GM12878 (cell line): ENCODE data around the gene SPEG. TPM values are rescaled to one million over a fixed set of nuclear protein-coding genes. Genes with fewer than 3 reads are reported as not detected.

Source experiments
- ATAC-seq: fragments of 200-7000 bp; cut with Tn5 transposase; 3 replicates; pipeline ENCODE4 v1.9.1; 2020; ENCODE audit warnings: mild to moderate bottlenecking, moderate library complexity
- BruUV-seq: library from RNA; stranded (reverse); fragments of 400-500 nt; replicated peaks from 2 replicates; lab custom pipeline; 2021; lab: Mats Ljungman, UMichigan
- CTCF ChIA-PET: fragments of 300-600 bp; sonication (Branson Sonifier 250); formaldehyde crosslinking; extraction: SDS; loops from one replicate; lab custom pipeline; 2021; ENCODE audit warnings: inconsistent platforms; lab: Yijun Ruan, JAX
- POLR2A ChIA-PET: fragments of 350-600 bp; formaldehyde crosslinking; extraction: SDS; loops from one replicate; lab custom pipeline; 2021; ENCODE audit warnings: inconsistent platforms; lab: Charles Lee
- RAD21 ChIA-PET: fragments of 300-600 bp; sonication (Branson Sonifier 250); formaldehyde crosslinking; loops from one replicate; lab custom pipeline; 2023; ENCODE audit warnings: antibody characterized with exemption; ENCODE audit not compliant: unreplicated experiment; lab: Charles Lee
- SMC1A ChIA-PET: fragments of 300-600 bp; sonication (Branson Sonifier 250); formaldehyde crosslinking; loops from one replicate; lab custom pipeline; 2023; ENCODE audit not compliant: unreplicated experiment, uncharacterized antibody; lab: Charles Lee
- DNase-seq: peaks from one replicate; pipeline ENCODE4 v3.0.0-alpha.2; 2011; ENCODE audit warnings: low read depth, low spot score
- FAIRE-seq: peaks from 3 replicates; lab custom pipeline; 2011; peaks lifted over from hg19 to GRCh38; lab: Jason Lieb, UNC
- H2AFZ ChIP-seq: 2 replicates; pipeline ENCODE4 v1.6.0; 2011; ENCODE audit warnings: low read depth, low read length, control low read depth; ENCODE audit not compliant: control insufficient read depth
- H3K27ac ChIP-seq: 2 replicates; pipeline ENCODE4 v1.5.1; 2011; ENCODE audit warnings: control low read depth; ENCODE audit not compliant: control insufficient read depth, insufficient read depth
- H3K27me3 ChIP-seq, 2 experiments: replicated peaks in 1 of 2; 2 replicates each; pipeline versions ENCODE4 v1.6.0 to v1.6.1; 2011; ENCODE audit warnings: low read length in 1 of 2; ENCODE audit not compliant: control insufficient read depth in 2 of 2, insufficient read depth in 2 of 2
- H3K36me3 ChIP-seq, 2 experiments: 2 replicates each; pipeline ENCODE4 v1.5.1; 2011; ENCODE audit warnings: low read length in 1 of 2; ENCODE audit not compliant: control insufficient read depth in 2 of 2, insufficient read depth in 2 of 2
- H3K4me1 ChIP-seq: 2 replicates; pipeline ENCODE4 v1.6.1; 2011; ENCODE audit warnings: mild to moderate bottlenecking, low read length, moderate library complexity, mixed read lengths; ENCODE audit not compliant: control insufficient read depth, insufficient read depth
- H3K4me2 ChIP-seq: 2 replicates; pipeline ENCODE4 v1.6.0; 2011; ENCODE audit warnings: control low read depth; ENCODE audit not compliant: control insufficient read depth, insufficient read depth
- H3K4me3 ChIP-seq: fragments of 200-600 bp; sonication (generic); 2 replicates; pipeline ENCODE4 v1.5.1; 2016
- H3K79me2 ChIP-seq: 2 replicates; pipeline ENCODE4 v1.6.0; 2011; ENCODE audit warnings: low read length; ENCODE audit not compliant: control insufficient read depth, insufficient read depth
- H3K9ac ChIP-seq: 2 replicates; pipeline ENCODE4 v1.8.0; 2011; ENCODE audit warnings: low read length, control low read depth, mixed read lengths; ENCODE audit not compliant: control insufficient read depth, insufficient read depth
- H3K9me3 ChIP-seq: replicated peaks from 3 replicates; pipeline ENCODE4 v1.5.1; 2011; ENCODE audit warnings: mild to moderate bottlenecking, low read length; ENCODE audit not compliant: control insufficient read depth, insufficient read depth
- H4K20me1 ChIP-seq: 2 replicates; pipeline ENCODE4 v1.6.0; 2011; ENCODE audit not compliant: control insufficient read depth, insufficient read depth
- IKZF1 ChIP-seq: fragments of 450-650 bp; conservative IDR thresholded peaks from 2 replicates; pipeline ENCODE4 v1.6.1; 2017; ENCODE audit warnings: antibody characterized with exemption, mild to moderate bottlenecking
- MYC ChIP-seq: IDR thresholded peaks from 2 replicates; pipeline ENCODE4 v1.6.1; 2011; ENCODE audit warnings: mild to moderate bottlenecking, low read length, moderate library complexity, inconsistent platforms; ENCODE audit not compliant: insufficient read depth, insufficient replicate concordance, insufficient read length, severe bottlenecking
- NR2C2 ChIP-seq: IDR thresholded peaks from 2 replicates; pipeline ENCODE4 v1.6.1; 2011; ENCODE audit warnings: borderline replicate concordance, low read depth; ENCODE audit not compliant: control insufficient read depth, insufficient read length
- STAT1 ChIP-seq: fragments of 450-650 bp; conservative IDR thresholded peaks from 2 replicates; pipeline ENCODE4 v1.6.1; 2014; ENCODE audit warnings: antibody characterized with exemption, mild to moderate bottlenecking
- TCF12 ChIP-seq: IDR thresholded peaks from 2 replicates; pipeline ENCODE4 v1.6.1; 2011; ENCODE audit warnings: low read depth, mild to moderate bottlenecking, low read length
- ZNF217 ChIP-seq: fragments of 450-650 bp; IDR thresholded peaks from 2 replicates; pipeline ENCODE4 v1.6.1; 2017; ENCODE audit warnings: antibody characterized with exemption, mild to moderate bottlenecking
- ZNF24 ChIP-seq: fragments of 450-650 bp; IDR thresholded peaks from 2 replicates; pipeline ENCODE4 v1.6.1; 2017; ENCODE audit warnings: antibody characterized with exemption, mild to moderate bottlenecking
- ZSCAN29 ChIP-seq: fragments of 450-650 bp; IDR thresholded peaks from 2 replicates; pipeline ENCODE4 v1.6.1; 2017; ENCODE audit warnings: mild to moderate bottlenecking, moderate library complexity
- WGBS: methylation state at CpG from one replicate; pipeline ENCODE4 v1.1.6; 2016; ENCODE audit warnings: low lambda C conversion rate; ENCODE audit not compliant: insufficient replicate concordance, insufficient coverage; ENCODE audit errors: missing lambda C conversion rate; 5-methylcytosine and 5-hydroxymethylcytosine counted together
- in situ Hi-C: fragments of 300-500 bp; cut with MboI; formaldehyde crosslinking; loops from 9 replicates; pipeline ENCODE4 v1.14.3; 2018; ENCODE audit warnings: mixed read lengths
- intact Hi-C: fragments of 100-400 bp; cut with micrococcal nuclease; formaldehyde crosslinking; loops from one replicate; pipeline ENCODE4 v1.14.2; 2022; ENCODE audit not compliant: unreplicated experiment
- polyA plus RNA-seq, 11 experiments: library from polyadenylated mRNA; depleted of rRNA in 4 of 11; unstranded in 6 of 11; stranded (reverse) in 5 of 11; fragments of >200 nt; fragmentation: Nextera tagmentation in 4 of 11; fragmentation: Illumina TruSeq in 1 of 11; extraction: Ambion mirVana in 4 of 11; extraction: Trizol in 1 of 11; gene quantifications; 1 replicate in 1 of 11; 2 replicates in 10 of 11; pipeline versions ENCODE4 v1.2.1 to v1.2.3, GENCODE V29; 2011 to 2016; ENCODE audit warnings: inconsistent platforms in 2 of 11, missing spikeins in 2 of 11, low read depth in 1 of 11
- total RNA-seq, 4 experiments: library from RNA; depleted of rRNA in 3 of 4; stranded (reverse); fragments of >200 nt in 3 of 4; fragmentation: Illumina TruSeq in 1 of 4; extraction: Trizol in 1 of 4; gene quantifications; 2 replicates each; pipeline versions ENCODE4 v1.2.1 to v1.2.3, GENCODE V29; 2013 to 2021
- TF ChIP-seq, protein P1 (sequence below): fragments of 450-650 bp; IDR thresholded peaks from 2 replicates; pipeline ENCODE4 v1.6.1; 2016; ENCODE audit warnings: mild to moderate bottlenecking

Gene SPEG
- total and polyA plus RNA-seq, 10 of the 15 experiments (the other 5 are each of a cell fraction or from before 2014, with no cell fraction given) = 0.03 to 0.28 TPM; not detected in 8

DNA sequence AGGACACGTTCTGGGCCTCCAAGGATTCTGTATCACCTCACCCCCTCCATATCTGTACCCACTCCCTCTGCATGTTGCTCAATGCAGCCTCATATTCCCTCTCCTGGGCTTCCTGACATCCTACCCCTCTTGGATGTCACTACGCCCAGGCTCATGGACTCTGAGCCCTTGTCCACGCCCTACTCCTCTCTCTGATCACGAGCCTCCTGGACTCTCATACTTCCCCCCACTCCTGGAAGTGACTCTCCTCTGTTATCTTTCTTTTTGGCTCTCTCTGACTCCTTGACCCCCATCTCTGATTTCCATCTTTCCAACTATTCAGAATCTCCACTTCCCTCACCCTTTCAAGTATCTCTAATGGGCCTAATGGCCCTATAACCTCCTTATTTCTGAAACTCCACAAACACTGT, 111.3 kb downstream of the SPEG start:
- TF ChIP-seq MYC = no peak
- no peak for TF ChIP-seq ZNF24
- TF ChIP-seq, protein P1, sequence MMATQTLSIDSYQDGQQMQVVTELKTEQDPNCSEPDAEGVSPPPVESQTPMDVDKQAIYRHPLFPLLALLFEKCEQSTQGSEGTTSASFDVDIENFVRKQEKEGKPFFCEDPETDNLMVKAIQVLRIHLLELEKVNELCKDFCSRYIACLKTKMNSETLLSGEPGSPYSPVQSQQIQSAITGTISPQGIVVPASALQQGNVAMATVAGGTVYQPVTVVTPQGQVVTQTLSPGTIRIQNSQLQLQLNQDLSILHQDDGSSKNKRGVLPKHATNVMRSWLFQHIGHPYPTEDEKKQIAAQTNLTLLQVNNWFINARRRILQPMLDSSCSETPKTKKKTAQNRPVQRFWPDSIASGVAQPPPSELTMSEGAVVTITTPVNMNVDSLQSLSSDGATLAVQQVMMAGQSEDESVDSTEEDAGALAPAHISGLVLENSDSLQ = no peak
- TF ChIP-seq ZNF217 = no peak
- TF ChIP-seq STAT1 = no peak
- H3K36me3 ChIP-seq = no peaks in the 10 kb centered on the region
- H3K4me1 ChIP-seq = peaks cover 3% of the 10 kb centered on the region; the same call in 1 of the 2 replicates
- intact Hi-C loops (no loop called here), in situ Hi-C loops (no loop called here)
- no peak overlapping the region for H2AFZ ChIP-seq
- no peak overlapping the region for H3K4me2 ChIP-seq
- H3K9me3 ChIP-seq = no peaks in the 10 kb centered on the region
- peaks cover 4 to 10% of the 10 kb centered on the region in 2 experiments for H3K27me3 ChIP-seq
- H3K27ac ChIP-seq = no peak overlapping the region
- POLR2A ChIA-PET = no interaction called here
- no TSS peak for BruUV-seq
- H4K20me1 ChIP-seq = no peaks in the 10 kb centered on the region; the same call in 1 of the 2 replicates
- CTCF ChIA-PET = interaction anchor here (1.8 kb wide), 1 partner anchor 50 kb away, joined by 5 read pairs; a partner anchor contains a TSS
- no peak overlapping the region for H3K9ac ChIP-seq
- SMC1A ChIA-PET = no interaction called here
- H3K4me3 ChIP-seq = no peak overlapping the region
- ATAC-seq (no peak), DNase-seq (no peak), FAIRE-seq (no peak)
- no peaks in the 10 kb centered on the region for H3K79me2 ChIP-seq
- WGBS = 2% methylated on average over 4 of the region's 4 CpGs
- RAD21 ChIA-PET = no interaction called here

- ChIA-PET RAD21 (no interaction called here), CTCF (no interaction called here), POLR2A (no interaction called here), SMC1A (no interaction called here)
- in situ Hi-C loops (no loop called here), intact Hi-C loops (no loop called here)
- no peak for TF ChIP-seq ZSCAN29
- no peak for TF ChIP-seq TCF12
- no peak for TF ChIP-seq NR2C2
- TF ChIP-seq IKZF1 = no peak
- Histone ChIP-seq H3K36me3 (no peaks in the 10 kb centered on the region), H3K27ac (no peak overlapping the region), H3K9ac (no peak overlapping the region), H3K27me3 (peaks cover 8% of the 10 kb centered on the region in 2 experiments), H4K20me1 (no peaks in the 10 kb centered on the region; the same call in 1 of the 2 replicates), H3K4me1 (no peaks in the 10 kb centered on the region; the same call in 1 of the 2 replicates), H3K4me2 (no peak overlapping the region), H3K9me3 (no peaks in the 10 kb centered on the region; the same call in 2 of the 3 replicates), H3K79me2 (no peaks in the 10 kb centered on the region), H3K4me3 (no peak overlapping the region), H2AFZ (no peak overlapping the region)
- no peak for DNase-seq
- FAIRE-seq = no peak
- BruUV-seq = no TSS peak
- ATAC-seq = no peak
- WGBS = 44% methylated on average over 18 of the region's 26 CpGs
Measured at GRCh38 chr2:219547621-219548020, 113.0 kb downstream of the SPEG start.
